Stimulated activated CD4-positive, alpha-beta T cell treated with anti-CD3 and anti-CD28 coated beads, Interleukin-1b, Interleukin-23, amount 100 ng/mL, for 48 hours (primary cell): ENCODE measurements around the gene CDYL.
A peak's percentile ranks its signal among the peaks of the same experiment; 100 is the strongest.
"Not testable (repeated sequence)": the region's sequence is repeated elsewhere in the genome, so short reads cannot be mapped to it uniquely, and the experiment has no call there.

Experiments used
- DNase-seq: peaks from one replicate; pipeline ENCODE4 v3.0.0-alpha.2; 2020

Gene CDYL

GRCh38 chr6:4969609-4970285 lies 193.5 kb downstream of the CDYL start:
- no peak for DNase-seq

GRCh38 chr6:4970739-4971395 lies 194.7 kb downstream of the CDYL start:
- no peak for DNase-seq

- DNase-seq = no peak
Measured at GRCh38 chr6:4971851-4972250, 195.6 kb downstream of the CDYL start.

- no peak for DNase-seq
Measured at GRCh38 chr6:4972438-4972837, 196.2 kb downstream of the CDYL start.

GRCh38 chr6:4973415-4973814 lies 197.2 kb downstream of the CDYL start:
- no peak for DNase-seq

- DNase-seq = no peak
Measured at GRCh38 chr6:4973982-4974745, 198.0 kb downstream of the CDYL start.

GRCh38 chr6:4974962-4975361 lies 198.8 kb downstream of the CDYL start:
- no peak for DNase-seq

GRCh38 chr6:4975506-4975905 lies 199.3 kb downstream of the CDYL start:
- DNase-seq = no peak

GRCh38 chr6:4977468-4977867 lies 201.3 kb downstream of the CDYL start:
- DNase-seq = no peak

GRCh38 chr6:4979426-4979825 lies 203.2 kb downstream of the CDYL start:
- no peak for DNase-seq

GRCh38 chr6:4981761-4982160 lies 205.6 kb downstream of the CDYL start:
- no peak for DNase-seq

- DNase-seq = no peak
Measured at GRCh38 chr6:4983322-4983721, 207.1 kb downstream of the CDYL start.

- no peak for DNase-seq
Measured at GRCh38 chr6:4986999-4987398, 210.8 kb downstream of the CDYL start.

GRCh38 chr6:4987432-4987831 lies 211.2 kb downstream of the CDYL start:
- DNase-seq = no peak

GRCh38 chr6:4994741-4995140 lies 218.5 kb downstream of the CDYL start:
- DNase-seq = no peak

- no peak for DNase-seq
Measured at GRCh38 chr6:4997862-4998261, 221.7 kb downstream of the CDYL start.

- DNase-seq = no peak
Measured at GRCh38 chr6:4999586-4999985, 223.4 kb downstream of the CDYL start.

- peak; percentile 98 for DNase-seq
Measured at GRCh38 chr6:5003604-5004372, 227.6 kb downstream of the CDYL start, which contains the start of gene RPP40. TSS of gene RPP40 (minus strand) at chr6:5004037. CDS start at chr6:5004002, 35 bp downstream.

GRCh38 chr6:5004373-5005037 lies 228.3 kb downstream of the CDYL start:
- no peak for DNase-seq

GRCh38 chr6:5005038-5005433 lies 228.8 kb downstream of the CDYL start:
- DNase-seq = not testable (repeated sequence)
